Astrocyte of the spinal cord (primary cell): ENCODE data around the gene MIPEP.
A peak's percentile ranks its signal among the peaks of the same experiment; 100 is the strongest.

ENCODE experiments used
- DNase-seq: peaks from one replicate; pipeline ENCODE4 v3.0.0; 2011; ENCODE audit warnings: low read depth, low spot score
- H3K4me3 ChIP-seq: 2 replicates; pipeline ENCODE4 v1.5.1; 2011; ENCODE audit warnings: low read depth, mild to moderate bottlenecking, low read length, moderate library complexity
- in situ Hi-C: cut with HindIII; loops from 2 replicates; pipeline ENCODE4 v1.10.0; 2017; ENCODE audit warnings: low sequenced_read_pairs
- TF ChIP-seq, protein P1 (sequence below): IDR thresholded peaks from 2 replicates; pipeline ENCODE4 v1.5.1; 2012; ENCODE audit warnings: low read depth, mild to moderate bottlenecking, low read length, inconsistent platforms

Gene MIPEP

DNA sequence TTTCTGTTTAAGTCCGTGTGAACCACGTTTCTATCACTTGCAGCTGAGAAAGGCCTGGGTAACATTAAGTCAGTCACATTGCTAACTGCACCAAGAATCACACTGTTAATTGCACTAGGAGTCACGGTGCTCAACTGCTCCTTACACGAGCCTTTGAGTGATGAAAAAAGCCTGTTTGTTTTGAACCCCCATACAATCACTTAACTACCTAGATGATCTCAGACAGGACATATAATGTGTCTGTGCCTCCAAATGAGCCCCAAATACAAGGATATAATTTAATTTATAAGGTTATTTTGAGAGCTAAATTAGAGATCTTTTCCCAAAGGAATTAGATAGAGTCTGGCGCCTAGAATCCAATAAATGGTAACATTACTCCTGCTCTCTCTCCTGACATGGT is 84.1 kb downstream of the MIPEP start:
- in situ Hi-C loops, result no loop called here
- no peak for DNase-seq
- TF ChIP-seq, protein P1, sequence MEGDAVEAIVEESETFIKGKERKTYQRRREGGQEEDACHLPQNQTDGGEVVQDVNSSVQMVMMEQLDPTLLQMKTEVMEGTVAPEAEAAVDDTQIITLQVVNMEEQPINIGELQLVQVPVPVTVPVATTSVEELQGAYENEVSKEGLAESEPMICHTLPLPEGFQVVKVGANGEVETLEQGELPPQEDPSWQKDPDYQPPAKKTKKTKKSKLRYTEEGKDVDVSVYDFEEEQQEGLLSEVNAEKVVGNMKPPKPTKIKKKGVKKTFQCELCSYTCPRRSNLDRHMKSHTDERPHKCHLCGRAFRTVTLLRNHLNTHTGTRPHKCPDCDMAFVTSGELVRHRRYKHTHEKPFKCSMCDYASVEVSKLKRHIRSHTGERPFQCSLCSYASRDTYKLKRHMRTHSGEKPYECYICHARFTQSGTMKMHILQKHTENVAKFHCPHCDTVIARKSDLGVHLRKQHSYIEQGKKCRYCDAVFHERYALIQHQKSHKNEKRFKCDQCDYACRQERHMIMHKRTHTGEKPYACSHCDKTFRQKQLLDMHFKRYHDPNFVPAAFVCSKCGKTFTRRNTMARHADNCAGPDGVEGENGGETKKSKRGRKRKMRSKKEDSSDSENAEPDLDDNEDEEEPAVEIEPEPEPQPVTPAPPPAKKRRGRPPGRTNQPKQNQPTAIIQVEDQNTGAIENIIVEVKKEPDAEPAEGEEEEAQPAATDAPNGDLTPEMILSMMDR, result no peak
- H3K4me3 ChIP-seq, result no peak overlapping the region

DNA sequence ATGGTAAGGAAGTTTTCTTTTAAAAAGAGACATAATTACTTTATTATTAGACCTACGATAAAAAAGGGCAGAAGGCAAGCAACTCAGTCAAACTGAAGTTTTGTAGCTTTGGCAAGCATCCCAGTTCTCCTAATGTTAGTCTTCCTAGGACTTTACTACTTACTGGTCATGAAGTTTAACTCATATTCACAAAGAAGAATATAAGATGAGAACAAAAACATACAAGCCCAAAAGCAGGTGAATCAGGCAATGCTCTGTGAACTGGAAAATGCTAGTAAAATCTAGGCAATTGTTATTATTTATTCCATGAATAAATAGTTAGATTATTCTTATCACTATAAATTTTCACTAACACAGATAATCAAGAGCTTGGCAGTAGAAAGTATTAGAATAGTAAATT is 85.0 kb downstream of the MIPEP start:
- H3K4me3 ChIP-seq, result no peak overlapping the region
- no peak for DNase-seq
- TF ChIP-seq, protein P1, result no peak
- in situ Hi-C loops, result no loop called here

- H3K4me3 ChIP-seq, result no peak overlapping the region
- DNase-seq, result no peak
- TF ChIP-seq, protein P1, result no peak
- in situ Hi-C loops, result no loop called here
These were observed 88.1 kb downstream of the MIPEP start for GRCh38 chr13:23801141-23801540.

DNA sequence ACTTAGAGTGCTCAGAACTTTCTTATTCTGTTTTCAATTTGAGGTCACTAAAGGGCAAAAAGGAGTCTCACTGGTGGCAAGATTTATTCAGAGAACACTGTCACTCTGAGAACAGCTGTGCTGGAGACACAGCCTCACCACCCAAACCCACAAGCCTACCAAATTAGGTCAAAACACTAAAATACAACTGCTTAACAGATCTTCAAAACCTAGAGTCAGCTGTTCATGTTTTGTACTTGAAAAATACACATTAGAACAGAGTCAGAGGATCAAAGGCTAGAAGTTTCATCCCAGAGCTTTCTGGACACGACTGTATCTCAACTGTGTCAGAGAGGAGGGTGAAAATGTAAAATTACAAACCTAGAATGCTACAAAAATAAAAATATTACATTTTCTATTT is 89.3 kb downstream of the MIPEP start:
- in situ Hi-C loops, result no loop called here
- DNase-seq, result peak; percentile 60
- TF ChIP-seq, protein P1, result no peak

GRCh38 chr13:23797276-23797903 is 91.8 kb downstream of the MIPEP start:
- TF ChIP-seq, protein P1, result no peak
- no peak overlapping the region for H3K4me3 ChIP-seq
- no peak for DNase-seq
- in situ Hi-C loops, result no loop called here

More for the DNA sequence above, 89.3 kb downstream of the MIPEP start:
- H3K4me3 ChIP-seq, result no peak overlapping the region

DNA sequence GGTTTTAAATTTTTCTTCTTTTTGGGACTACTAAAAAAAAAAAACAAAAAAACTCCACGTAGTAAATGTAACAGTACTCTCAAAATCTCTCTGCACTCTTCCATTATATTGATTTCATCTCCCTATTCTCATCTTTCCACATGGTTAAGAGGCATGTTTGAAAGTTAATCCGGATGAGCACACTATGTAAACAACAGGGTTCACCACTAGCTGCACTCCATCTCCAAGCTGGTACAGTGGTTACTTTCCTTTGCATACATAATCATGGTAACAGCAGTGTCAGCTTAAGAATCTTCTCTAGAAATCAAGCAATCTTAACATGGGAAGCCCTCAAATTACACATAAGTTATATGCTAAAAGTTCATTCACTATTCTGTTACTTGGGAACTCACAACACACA is 92.6 kb downstream of the MIPEP start:
- TF ChIP-seq, protein P1, result no peak
- in situ Hi-C loops, result no loop called here
- no peak for DNase-seq
- no peak overlapping the region for H3K4me3 ChIP-seq
